Stimulated activated CD8-positive, alpha-beta memory T cell treated with anti-CD3 and anti-CD28 coated beads, Interleukin-2, amount 100 ng/mL, for 1 hour (primary cell): ENCODE results near the gene DHX16.
A peak's percentile ranks its signal among the peaks of the same experiment; 100 is the strongest.
"Not testable (repeated sequence)": the region's sequence is repeated elsewhere in the genome, so short reads cannot be mapped to it uniquely, and the experiment has no call there.

Experiments
- DNase-seq, 2 donors: peaks; one replicate each; pipeline ENCODE4 v3.0.0-alpha.2; 2020; ENCODE audit warnings: low read depth in 2 of 2

DHX16 gene

GRCh38 chr6:30672445-30673253 lies at the start of gene DHX16:
DHX16 (minus strand) TSS chr6:30673006; CDS start chr6:30672841, 165 bp downstream.
- peak; percentile 80 to 81 for DNase-seq

GRCh38 chr6:30722025-30722279 lies 49.1 kb upstream of the DHX16 start:
- not testable (repeated sequence) for DNase-seq

GRCh38 chr6:30721198-30722024 lies 48.6 kb upstream of the DHX16 start:
- DNase-seq = peak; percentile 93 to 95

- peak in 1 of 2 donors; percentile 24 for DNase-seq
Observed at GRCh38 chr6:30720738-30721197, 48.0 kb upstream of the DHX16 start.

GRCh38 chr6:30719791-30720737 lies 47.3 kb upstream of the DHX16 start, which contains the start of gene TUBB:
TUBB (plus strand) TSS chr6:30720352; CDS start chr6:30720507, 155 bp downstream.
- peak; percentile 84 to 90 for DNase-seq

- DNase-seq = no peak
Observed at GRCh38 chr6:30719356-30719755, 46.5 kb upstream of the DHX16 start.

- DNase-seq = not testable (repeated sequence)
Observed at GRCh38 chr6:30717845-30718720, 45.3 kb upstream of the DHX16 start.

GRCh38 chr6:30717129-30717844 lies 44.5 kb upstream of the DHX16 start, which contains the start of gene MDC1:
MDC1 (minus strand) TSS chr6:30717281; CDS start chr6:30715175, 2,106 bp downstream.
- DNase-seq = peak; percentile 97 to 98

- DNase-seq = no peak
Observed at GRCh38 chr6:30716879-30717128, 44.0 kb upstream of the DHX16 start.

GRCh38 chr6:30714263-30714662 lies 41.5 kb upstream of the DHX16 start:
- DNase-seq = no peak

GRCh38 chr6:30712441-30712945 lies 39.7 kb upstream of the DHX16 start:
- DNase-seq = no peak

- no peak for DNase-seq
Observed at GRCh38 chr6:30711758-30712380, 39.1 kb upstream of the DHX16 start.

- DNase-seq = no peak
Observed at GRCh38 chr6:30709101-30709868, 36.5 kb upstream of the DHX16 start.

GRCh38 chr6:30707281-30707850 lies 34.6 kb upstream of the DHX16 start:
- DNase-seq = no peak

- DNase-seq = no peak
Observed at GRCh38 chr6:30705620-30706019, 32.8 kb upstream of the DHX16 start.

GRCh38 chr6:30703821-30704220 lies 31.0 kb upstream of the DHX16 start:
- no peak for DNase-seq

GRCh38 chr6:30703011-30703410 lies 30.2 kb upstream of the DHX16 start:
- no peak for DNase-seq

GRCh38 chr6:30700340-30700739 lies 27.5 kb upstream of the DHX16 start:
- DNase-seq = no peak
